Ishikawa (cell line): ENCODE results near the gene FAM163B.

Source experiments
- CEBPB ChIP-seq: IDR thresholded peaks from 2 replicates; pipeline ENCODE4 v1.6.1; 2012
- CREB1 ChIP-seq: IDR thresholded peaks from 2 replicates; pipeline ENCODE4 v1.6.1; 2012; ENCODE audit warnings: low read depth
- EGR1 ChIP-seq: IDR thresholded peaks from 2 replicates; pipeline ENCODE4 v1.6.1; 2012
- EP300 ChIP-seq: IDR thresholded peaks from 2 replicates; pipeline ENCODE4 v1.6.1; 2012; ENCODE audit warnings: borderline replicate concordance
- RAD21 ChIP-seq: IDR thresholded peaks from 2 replicates; pipeline ENCODE4 v1.6.1; 2012; ENCODE audit warnings: low read depth
- TEAD4 ChIP-seq: IDR thresholded peaks from 2 replicates; pipeline ENCODE4 v1.6.1; 2012
- TF ChIP-seq, protein P1 (sequence below): IDR thresholded peaks from 2 replicates; pipeline ENCODE4 v1.6.1; 2012

DNA sequence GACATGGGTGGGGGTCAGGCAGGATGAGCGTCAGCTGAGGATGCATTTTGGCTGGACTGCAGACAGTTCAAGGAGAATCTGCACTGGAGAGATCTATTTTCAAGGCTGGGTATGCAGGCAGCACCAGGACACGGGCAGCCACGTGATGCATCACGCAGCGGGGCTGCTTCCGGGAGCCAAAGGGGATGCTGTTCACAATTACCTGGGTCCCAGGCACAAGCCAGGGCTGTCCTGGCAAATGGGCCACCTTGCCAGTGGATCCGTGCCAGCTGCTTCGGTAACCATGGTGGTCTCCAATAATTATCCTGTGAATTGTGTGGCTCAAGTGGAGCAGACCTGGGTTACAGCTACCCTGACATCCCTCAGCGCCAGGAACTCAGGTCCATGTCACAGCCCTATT lies 44.4 kb upstream of the FAM163B start:
- TF ChIP-seq, protein P1, sequence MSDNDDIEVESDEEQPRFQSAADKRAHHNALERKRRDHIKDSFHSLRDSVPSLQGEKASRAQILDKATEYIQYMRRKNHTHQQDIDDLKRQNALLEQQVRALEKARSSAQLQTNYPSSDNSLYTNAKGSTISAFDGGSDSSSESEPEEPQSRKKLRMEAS = no peak
- TF ChIP-seq RAD21 (no peak), CEBPB (no peak), EGR1 (no peak), CREB1 (no peak), TEAD4 (no peak), EP300 (no peak)
